Calu3 (cell line): Measurements from ENCODE around the gene ZNF287. TPM values are rescaled to one million over a fixed set of nuclear protein-coding genes. Genes with fewer than 3 reads are reported as not detected.

ENCODE experiments used
- BruUV-seq: library from RNA; stranded (reverse); fragments of 400-500 nt; replicated peaks from 2 replicates; lab custom pipeline; 2021; lab: Mats Ljungman, UMichigan
- CTCF ChIA-PET: fragments of 300-600 bp; sonication (Branson Sonifier 250); formaldehyde crosslinking; loops from one replicate; lab custom pipeline; 2022; ENCODE audit warnings: antibody characterized with exemption; lab: Charles Lee
- DNase-seq: peaks from one replicate; pipeline ENCODE4 v3.0.0; 2022
- H3K27ac Mint-ChIP-seq: one replicate; pipeline ENCODE4 v1.8.0; 2022; ENCODE audit warnings: mixed read lengths; ENCODE audit not compliant: unreplicated experiment
- H3K27me3 Mint-ChIP-seq: one replicate; pipeline ENCODE4 v1.8.0; 2022; ENCODE audit warnings: mixed read lengths; ENCODE audit not compliant: unreplicated experiment
- H3K36me3 Mint-ChIP-seq: one replicate; pipeline ENCODE4 v1.8.0; 2022; ENCODE audit warnings: mild to moderate bottlenecking, moderate library complexity, mixed read lengths; ENCODE audit not compliant: insufficient read depth, unreplicated experiment
- H3K4me1 Mint-ChIP-seq: one replicate; pipeline ENCODE4 v1.8.0; 2022; ENCODE audit warnings: mild to moderate bottlenecking, low read depth, mixed read lengths; ENCODE audit not compliant: unreplicated experiment
- H3K4me3 Mint-ChIP-seq: one replicate; pipeline ENCODE4 v1.8.0; 2022; ENCODE audit warnings: mild to moderate bottlenecking, low read depth, moderate library complexity, mixed read lengths; ENCODE audit not compliant: unreplicated experiment
- H3K9me3 Mint-ChIP-seq: one replicate; pipeline ENCODE4 v1.8.0; 2022; ENCODE audit warnings: low read depth, mixed read lengths; ENCODE audit not compliant: unreplicated experiment
- intact Hi-C: fragments of 100-400 bp; cut with micrococcal nuclease; formaldehyde crosslinking; loops from one replicate; pipeline ENCODE4 v1.10.0; 2022; ENCODE audit not compliant: unreplicated experiment
- total RNA-seq: library from RNA; stranded (reverse); gene quantifications from 2 replicates; pipeline ENCODE4 v1.2.3, GENCODE V29; 2022
- TF ChIP-seq, protein P1 (sequence below): fragments of 200-600 bp; IDR thresholded peaks from one replicate; pipeline ENCODE4 v1.8.0; 2022; ENCODE audit warnings: antibody characterized with exemption; ENCODE audit not compliant: unreplicated experiment

The ZNF287 gene
- total RNA-seq, 1 experiment from 2014 or later = not detected

- TF ChIP-seq, protein P1, sequence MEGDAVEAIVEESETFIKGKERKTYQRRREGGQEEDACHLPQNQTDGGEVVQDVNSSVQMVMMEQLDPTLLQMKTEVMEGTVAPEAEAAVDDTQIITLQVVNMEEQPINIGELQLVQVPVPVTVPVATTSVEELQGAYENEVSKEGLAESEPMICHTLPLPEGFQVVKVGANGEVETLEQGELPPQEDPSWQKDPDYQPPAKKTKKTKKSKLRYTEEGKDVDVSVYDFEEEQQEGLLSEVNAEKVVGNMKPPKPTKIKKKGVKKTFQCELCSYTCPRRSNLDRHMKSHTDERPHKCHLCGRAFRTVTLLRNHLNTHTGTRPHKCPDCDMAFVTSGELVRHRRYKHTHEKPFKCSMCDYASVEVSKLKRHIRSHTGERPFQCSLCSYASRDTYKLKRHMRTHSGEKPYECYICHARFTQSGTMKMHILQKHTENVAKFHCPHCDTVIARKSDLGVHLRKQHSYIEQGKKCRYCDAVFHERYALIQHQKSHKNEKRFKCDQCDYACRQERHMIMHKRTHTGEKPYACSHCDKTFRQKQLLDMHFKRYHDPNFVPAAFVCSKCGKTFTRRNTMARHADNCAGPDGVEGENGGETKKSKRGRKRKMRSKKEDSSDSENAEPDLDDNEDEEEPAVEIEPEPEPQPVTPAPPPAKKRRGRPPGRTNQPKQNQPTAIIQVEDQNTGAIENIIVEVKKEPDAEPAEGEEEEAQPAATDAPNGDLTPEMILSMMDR = peak; percentile 79
- H3K4me3 Mint-ChIP-seq = peak overlapping the region; percentile 62
- H3K27me3 Mint-ChIP-seq = no peaks in the 10 kb centered on the region
- H3K9me3 Mint-ChIP-seq = peaks cover 3% of the 10 kb centered on the region
- H3K36me3 Mint-ChIP-seq = peaks cover 8% of the 10 kb centered on the region
- DNase-seq = peak; percentile 87
- no peak overlapping the region for H3K27ac Mint-ChIP-seq
- BruUV-seq = no TSS peak
- H3K4me1 Mint-ChIP-seq = no peaks in the 10 kb centered on the region
- intact Hi-C loops = no loop called here
- CTCF ChIA-PET = no interaction called here
Measured at GRCh38 chr17:16589097-16589969, 20.3 kb upstream of the ZNF287 start.

DNA sequence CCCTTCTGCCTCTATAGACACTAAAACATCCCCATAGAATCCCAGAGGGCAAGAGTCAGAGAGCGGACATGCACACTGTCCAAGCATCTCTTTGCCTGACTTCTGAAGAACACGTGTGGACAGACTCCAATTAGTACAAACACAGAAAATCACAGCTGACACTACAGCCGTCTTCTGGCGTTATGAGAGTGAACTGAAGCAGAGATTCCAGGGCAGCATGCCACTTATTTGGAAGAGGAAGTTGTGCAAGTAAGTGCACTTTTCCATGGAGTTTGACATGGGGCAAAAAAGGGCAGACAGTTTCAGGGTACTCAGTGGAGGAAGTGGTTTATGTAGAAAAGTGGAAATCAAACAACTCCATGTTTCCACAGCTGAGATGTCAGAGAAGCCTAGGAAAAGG, 16.8 kb upstream of the ZNF287 start:
- Mint-ChIP-seq H3K36me3 (peaks cover 8% of the 10 kb centered on the region), H3K9me3 (peaks cover 3% of the 10 kb centered on the region), H3K27ac (no peak overlapping the region), H3K4me1 (no peaks in the 10 kb centered on the region), H3K4me3 (no peak overlapping the region), H3K27me3 (no peaks in the 10 kb centered on the region)
- CTCF ChIA-PET = no interaction called here
- no peak for DNase-seq
- TF ChIP-seq, protein P1 = no peak
- intact Hi-C loops = no loop called here
- BruUV-seq = no TSS peak

DNA sequence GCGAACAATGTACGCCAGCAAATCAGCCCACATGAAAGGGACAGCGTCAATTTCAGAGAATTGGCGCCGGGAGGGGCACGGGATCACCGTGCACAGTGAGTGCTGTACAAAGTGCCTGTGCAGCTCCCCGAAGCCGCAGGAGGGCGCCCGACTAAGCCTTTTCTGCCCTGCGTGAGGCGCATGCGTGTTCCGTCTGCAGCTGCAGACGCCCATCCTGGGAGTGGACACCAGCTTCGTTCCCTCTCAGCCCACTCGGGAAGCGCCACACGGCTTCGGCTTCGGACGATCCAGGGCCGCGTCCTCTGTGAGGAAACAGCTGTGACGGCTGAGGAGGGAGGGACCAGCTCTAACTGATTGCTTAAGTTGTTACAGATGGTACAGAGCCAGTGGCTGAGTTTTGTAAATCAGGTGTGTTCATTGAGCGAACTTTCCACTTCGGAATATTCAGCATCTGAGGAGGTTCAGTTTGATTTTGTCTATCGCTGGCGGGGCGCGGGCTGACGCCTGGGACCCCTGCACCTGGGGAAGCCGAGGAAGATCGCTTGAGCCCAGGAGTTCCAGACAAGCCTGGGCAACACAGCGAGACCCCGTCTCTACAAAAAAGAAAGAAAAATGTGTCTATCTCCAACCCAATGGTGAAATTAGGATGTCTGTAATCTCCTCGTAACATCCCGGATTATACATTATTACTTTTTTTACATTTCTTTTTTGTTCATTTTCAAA, 15.4 kb upstream of the ZNF287 start:
- TF ChIP-seq, protein P1 = peak; percentile 50
- intact Hi-C loops = no loop called here
- Mint-ChIP-seq H3K4me3 (peak overlapping the region; percentile 69), H3K27me3 (no peaks in the 10 kb centered on the region), H3K36me3 (peaks cover 7% of the 10 kb centered on the region), H3K9me3 (no peaks in the 10 kb centered on the region), H3K4me1 (no peaks in the 10 kb centered on the region), H3K27ac (peak overlapping the region; percentile 27)
- DNase-seq = peak; percentile 83
- BruUV-seq = no TSS peak
- CTCF ChIA-PET = interaction anchor here (0.6 to 0.7 kb wide), 2 partner anchors 146 to 407 kb away, joined by 3 to 4 read pairs; no protein-coding TSS in a partner anchor

DNA sequence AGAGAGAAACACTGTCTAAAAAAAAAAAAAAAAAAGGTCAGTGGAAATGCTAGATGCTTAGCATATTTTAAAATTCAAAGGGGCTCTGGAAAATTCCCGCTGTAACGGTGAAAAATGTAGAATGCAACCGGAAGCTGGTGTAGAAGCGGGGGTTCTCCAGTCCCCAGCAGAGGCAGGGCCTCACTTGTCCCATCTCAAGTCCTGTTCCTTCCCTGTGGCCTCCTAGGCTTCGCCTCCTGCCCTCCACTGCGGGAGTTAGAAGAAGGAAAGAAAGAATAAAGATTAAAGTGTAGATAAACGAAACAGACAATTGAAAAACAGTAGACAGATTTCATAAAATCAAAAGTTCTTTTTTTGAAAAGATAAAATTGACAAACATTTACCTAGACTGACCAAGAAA, 14.8 kb upstream of the ZNF287 start:
- no TSS peak for BruUV-seq
- DNase-seq = no peak
- TF ChIP-seq, protein P1 = no peak
- H3K27me3 Mint-ChIP-seq = no peaks in the 10 kb centered on the region
- H3K4me3 Mint-ChIP-seq = peak overlapping the region; percentile 69
- H3K27ac Mint-ChIP-seq = peak overlapping the region; percentile 27
- CTCF ChIA-PET = interaction anchor here (0.6 kb wide), 1 partner anchor 408 kb away, joined by 3 read pairs; no protein-coding TSS in a partner anchor
- no peaks in the 10 kb centered on the region for H3K9me3 Mint-ChIP-seq
- intact Hi-C loops = no loop called here
- peaks cover under 1% of the 10 kb centered on the region for H3K36me3 Mint-ChIP-seq
- H3K4me1 Mint-ChIP-seq = no peaks in the 10 kb centered on the region
